C4-2B (cell line): ENCODE results near the gene TMCO4.

ENCODE experiments used
- H3K27ac ChIP-seq: fragments of 450-650 bp; 2 replicates; pipeline ENCODE4 v1.5.1; 2017
- CTCF ChIP-seq: fragments of 450-650 bp; conservative IDR thresholded peaks from 2 replicates; pipeline ENCODE4 v1.5.1; 2017; ENCODE audit warnings: mild to moderate bottlenecking
- ZFX ChIP-seq: fragments of 450-650 bp; IDR thresholded peaks from 2 replicates; pipeline ENCODE4 v1.6.1; 2017

TMCO4 gene

GRCh38 chr1:19657511-19657910 lies 142.2 kb downstream of the TMCO4 start:
- TF ChIP-seq CTCF: no peak
- no peak for TF ChIP-seq ZFX
- no peak overlapping the region for H3K27ac ChIP-seq

DNA sequence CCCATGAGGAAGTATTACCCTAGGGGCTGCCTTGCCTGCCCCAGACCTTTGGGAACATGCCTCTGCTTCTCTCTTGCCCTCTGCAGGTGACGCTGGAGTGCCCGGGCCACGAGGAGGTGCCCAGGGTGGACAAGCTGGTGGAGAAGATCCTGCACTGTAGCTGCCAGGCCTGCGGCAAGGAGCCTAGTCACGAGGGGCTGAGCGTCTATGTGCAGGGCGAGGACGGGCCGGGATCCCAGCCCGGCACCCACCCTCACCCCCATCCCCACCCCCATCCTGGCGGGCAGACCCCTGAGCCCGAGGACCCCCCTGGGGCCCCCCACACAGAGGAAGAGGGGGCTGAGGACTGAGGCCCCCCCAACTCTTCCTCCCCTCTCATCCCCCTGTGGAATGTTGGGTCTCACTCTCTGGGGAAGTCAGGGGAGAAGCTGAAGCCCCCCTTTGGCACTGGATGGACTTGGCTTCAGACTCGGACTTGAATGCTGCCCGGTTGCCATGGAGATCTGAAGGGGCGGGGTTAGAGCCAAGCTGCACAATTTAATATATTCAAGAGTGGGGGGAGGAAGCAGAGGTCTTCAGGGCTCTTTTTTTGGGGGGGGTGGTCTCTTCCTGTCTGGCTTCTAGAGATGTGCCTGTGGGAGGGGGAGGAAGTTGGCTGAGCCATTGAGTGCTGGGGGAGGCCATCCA lies 142.8 kb downstream of the TMCO4 start:
- TF ChIP-seq ZFX (no peak), CTCF (no peak)
- no peak overlapping the region for H3K27ac ChIP-seq

DNA sequence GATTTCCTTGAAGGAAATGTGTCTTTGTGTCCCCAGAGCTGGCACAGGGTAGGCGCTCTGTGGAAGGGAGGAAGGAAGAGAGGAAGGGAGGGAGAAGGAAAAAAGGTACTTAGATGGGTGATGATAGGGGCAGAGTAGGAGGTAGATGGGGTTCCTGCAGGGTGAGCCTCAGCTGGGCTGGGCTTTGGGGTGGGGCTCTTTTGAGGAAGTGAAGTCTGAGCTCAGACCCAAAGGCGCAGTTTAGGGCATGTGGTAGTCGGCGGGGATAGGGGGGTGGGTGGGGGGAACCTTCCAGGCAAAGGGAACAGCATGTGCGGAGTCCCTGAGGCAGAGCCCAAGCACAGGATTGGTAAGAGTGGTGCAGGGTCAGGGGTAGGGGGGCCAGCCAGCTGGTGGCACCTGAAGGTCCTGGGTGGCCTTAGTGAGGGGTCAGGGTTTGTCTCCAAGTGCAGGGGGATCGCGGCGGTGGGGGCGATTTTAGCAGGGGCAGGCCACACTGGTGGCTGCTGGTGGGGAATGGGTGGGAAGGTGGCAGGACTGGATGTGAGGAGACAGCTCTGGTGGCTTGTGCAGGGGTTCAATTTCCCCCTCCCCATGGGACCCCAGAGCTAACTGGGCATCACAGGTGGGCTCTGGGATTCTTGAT lies 143.5 kb downstream of the TMCO4 start:
- TF ChIP-seq CTCF: no peak
- TF ChIP-seq ZFX: no peak
- no peak overlapping the region for H3K27ac ChIP-seq

DNA sequence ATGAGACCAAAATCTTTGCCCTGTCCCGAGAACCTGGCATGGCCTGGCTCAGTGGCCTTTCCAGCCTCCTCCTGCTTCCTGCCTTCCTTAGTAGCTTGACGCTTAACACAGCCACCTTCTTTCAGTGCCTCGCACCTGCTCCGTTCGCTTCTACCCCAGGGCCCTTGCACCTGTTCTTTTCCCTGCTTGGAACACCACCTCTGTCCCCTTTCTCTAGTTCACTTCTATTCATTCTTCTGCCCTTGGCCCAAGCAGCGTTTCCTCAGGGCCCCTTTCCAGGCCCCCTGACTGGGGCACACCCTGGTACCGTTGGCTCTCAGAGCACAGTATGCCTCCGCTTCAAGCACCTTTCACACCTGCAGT lies 144.0 kb downstream of the TMCO4 start:
- H3K27ac ChIP-seq: no peak overlapping the region
- TF ChIP-seq CTCF (no peak), ZFX (no peak)

DNA sequence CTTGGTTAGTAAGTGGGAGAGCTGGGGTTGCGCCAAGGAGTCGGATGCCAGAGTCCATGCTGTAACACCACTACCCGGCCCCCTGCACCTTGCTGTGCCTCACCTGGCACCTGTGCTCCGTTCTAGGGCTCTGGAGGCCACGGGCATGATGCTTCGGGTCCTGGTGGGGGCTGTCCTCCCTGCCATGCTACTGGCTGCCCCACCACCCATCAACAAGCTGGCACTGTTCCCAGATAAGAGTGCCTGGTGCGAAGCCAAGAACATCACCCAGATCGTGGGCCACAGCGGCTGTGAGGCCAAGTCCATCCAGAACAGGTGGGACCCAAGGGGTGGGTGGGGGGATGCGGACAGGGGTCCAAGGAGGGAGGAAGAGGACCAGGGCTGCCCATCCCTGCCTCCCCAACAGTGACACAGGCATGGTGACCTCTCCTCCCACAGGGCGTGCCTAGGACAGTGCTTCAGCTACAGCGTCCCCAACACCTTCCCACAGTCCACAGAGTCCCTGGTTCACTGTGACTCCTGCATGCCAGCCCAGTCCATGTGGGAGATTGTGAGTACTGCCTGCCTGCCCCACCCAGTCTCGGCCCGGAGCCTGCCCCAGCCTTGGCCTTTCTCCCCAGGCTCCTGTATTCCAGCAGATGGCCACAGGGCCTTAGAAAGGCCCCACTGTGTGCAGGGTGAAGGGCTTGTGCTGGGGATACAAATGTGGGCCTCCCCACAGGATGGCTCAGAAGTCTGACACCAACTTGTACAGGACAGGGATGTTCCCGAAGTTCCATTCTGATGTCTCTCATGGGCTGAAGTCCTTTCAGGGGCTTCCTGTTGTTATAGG lies 144.6 kb downstream of the TMCO4 start:
- no peak overlapping the region for H3K27ac ChIP-seq
- TF ChIP-seq ZFX: no peak
- no peak for TF ChIP-seq CTCF

DNA sequence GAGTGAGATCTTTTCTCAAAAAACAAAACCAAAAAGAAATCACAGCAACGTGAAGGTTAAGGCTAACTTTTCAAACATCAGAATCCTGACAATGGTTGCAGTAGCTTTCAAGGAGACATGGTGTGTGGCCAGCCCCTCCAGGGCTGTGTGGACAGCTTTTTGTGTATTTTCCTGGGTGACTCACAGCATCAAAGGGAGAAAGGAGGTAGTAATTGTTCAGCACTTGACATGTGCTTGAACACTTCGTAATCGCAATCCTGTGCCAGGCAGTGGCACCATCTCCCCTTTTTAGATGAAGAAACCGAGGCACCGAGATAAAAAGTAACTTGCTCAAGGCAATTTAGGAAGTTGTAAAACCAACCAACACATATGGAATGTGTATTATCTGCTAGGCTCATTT lies 145.3 kb downstream of the TMCO4 start:
- H3K27ac ChIP-seq: peak overlapping the region; percentile 15; the same call in 1 of the 2 replicates
- TF ChIP-seq ZFX: no peak
- TF ChIP-seq CTCF: no peak

DNA sequence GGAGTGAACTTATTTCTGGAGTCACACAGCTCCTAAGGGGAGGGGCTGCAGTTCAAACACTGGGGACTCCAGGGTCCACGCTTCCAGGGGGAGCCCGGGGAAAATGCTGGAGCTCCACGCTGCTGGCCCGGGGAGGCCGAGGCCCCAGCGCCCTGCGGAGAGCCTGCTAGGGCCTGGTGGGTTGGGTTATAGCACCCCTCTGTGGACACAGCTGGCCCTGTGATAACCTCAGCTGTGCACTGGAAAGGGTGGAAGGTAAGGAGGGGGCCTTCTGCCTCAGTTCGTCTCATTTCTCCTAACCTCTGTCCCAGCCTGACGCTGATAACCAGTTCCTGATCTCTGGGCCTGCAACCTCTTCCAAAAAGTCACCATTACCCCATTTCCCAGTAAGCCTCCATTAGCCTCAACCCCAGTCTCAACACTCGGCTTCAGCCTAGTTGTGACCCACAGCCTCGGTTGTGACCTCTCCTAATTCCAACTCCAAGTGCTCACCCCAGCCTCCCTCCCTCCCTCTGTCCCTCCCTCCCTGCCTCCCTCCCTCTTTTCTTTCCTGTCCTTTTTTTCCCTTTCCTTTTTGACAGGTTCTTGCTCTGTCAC lies 148.5 kb downstream of the TMCO4 start:
- TF ChIP-seq CTCF (peak; percentile 76), ZFX (no peak)
- no peak overlapping the region for H3K27ac ChIP-seq
